ENCODE measurements around the gene ITPRIP. TPM values are rescaled to one million over a fixed set of nuclear protein-coding genes. Genes with fewer than 3 reads are reported as not detected.

The ITPRIP gene
- polyA plus RNA-seq, 1 experiment, result 18.8 TPM

DNA sequence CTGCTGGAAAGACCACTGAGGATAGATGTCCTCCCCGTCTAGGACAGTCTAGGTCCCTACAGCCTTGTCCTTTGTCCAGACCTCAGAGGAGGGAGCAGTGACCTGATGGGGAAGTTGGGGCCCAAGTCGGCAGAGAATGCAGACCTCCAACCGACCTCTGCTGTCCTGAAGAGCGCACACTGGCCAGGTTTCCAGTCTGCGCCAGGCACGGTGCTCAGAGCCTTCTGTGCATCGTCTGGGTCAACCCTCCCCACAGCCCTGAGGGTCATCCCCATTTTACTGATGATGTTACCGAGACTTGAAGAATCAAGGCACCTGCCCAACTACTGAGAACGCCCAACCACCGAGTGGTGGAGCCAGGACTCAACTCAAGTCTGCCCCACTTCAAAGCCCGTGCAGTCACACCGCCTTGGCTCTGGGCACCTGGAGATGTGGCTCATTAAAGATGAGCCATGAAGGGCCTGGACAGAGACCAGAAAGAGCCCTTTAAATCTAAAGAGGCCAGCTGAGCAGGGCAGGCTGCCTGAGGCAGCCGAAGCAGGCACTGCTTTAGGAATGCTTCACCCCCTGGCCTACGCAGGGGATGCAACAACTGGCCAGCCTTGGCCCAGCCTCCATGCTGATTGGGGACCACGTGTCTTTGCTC, 4.4 kb downstream of the ITPRIP start:
- POLR2A ChIA-PET, result interaction anchor here (0.6 kb wide), 1 partner anchor 35 kb away, joined by 3 read pairs; no protein-coding TSS in a partner anchor
- TF ChIP-seq, protein P1, sequence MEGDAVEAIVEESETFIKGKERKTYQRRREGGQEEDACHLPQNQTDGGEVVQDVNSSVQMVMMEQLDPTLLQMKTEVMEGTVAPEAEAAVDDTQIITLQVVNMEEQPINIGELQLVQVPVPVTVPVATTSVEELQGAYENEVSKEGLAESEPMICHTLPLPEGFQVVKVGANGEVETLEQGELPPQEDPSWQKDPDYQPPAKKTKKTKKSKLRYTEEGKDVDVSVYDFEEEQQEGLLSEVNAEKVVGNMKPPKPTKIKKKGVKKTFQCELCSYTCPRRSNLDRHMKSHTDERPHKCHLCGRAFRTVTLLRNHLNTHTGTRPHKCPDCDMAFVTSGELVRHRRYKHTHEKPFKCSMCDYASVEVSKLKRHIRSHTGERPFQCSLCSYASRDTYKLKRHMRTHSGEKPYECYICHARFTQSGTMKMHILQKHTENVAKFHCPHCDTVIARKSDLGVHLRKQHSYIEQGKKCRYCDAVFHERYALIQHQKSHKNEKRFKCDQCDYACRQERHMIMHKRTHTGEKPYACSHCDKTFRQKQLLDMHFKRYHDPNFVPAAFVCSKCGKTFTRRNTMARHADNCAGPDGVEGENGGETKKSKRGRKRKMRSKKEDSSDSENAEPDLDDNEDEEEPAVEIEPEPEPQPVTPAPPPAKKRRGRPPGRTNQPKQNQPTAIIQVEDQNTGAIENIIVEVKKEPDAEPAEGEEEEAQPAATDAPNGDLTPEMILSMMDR (IDR thresholded peaks at IDR 0.05; ENCODE audit: low read depth, low read length), result no peak

DNA sequence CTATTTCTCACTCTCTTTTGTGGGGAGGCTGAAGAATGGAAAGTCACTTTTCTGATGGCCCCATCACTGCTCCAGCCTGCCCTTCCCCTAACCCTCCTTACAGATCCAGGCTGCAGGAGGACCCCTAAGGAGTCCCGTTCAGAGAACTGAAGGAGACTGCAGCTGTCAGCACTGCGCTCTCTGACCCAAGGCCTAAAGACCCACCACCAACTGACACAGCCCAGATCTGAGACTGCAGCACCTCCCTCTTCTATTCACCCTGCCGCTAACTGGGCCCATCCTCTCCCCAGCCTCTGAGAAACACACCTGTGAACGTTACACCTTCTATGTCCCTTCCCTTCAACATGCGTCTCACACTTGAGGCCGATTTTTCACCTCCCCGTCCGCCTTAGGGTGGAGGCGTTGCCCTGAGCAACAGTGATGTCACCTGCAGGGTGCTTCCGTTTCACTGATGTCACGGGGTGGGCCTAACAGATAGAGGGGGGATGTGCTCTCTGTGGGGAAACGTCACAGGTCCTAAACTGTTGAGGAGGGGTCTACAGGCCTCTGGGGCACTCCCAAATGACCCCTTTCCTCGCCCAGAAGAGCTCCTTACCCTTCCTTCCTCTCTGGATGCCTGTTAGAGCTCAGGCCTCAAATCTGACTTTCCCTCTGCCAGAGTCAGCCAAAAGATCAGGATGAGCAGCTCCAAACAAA, 5.1 kb downstream of the ITPRIP start:
- H3K9me3 ChIP-seq (ENCODE audit: control insufficient read depth, insufficient read depth, low read length), result peaks cover 4% of the 10 kb centered on the region; the same call in 1 of the 2 replicates
- CTCF ChIA-PET, result interaction anchor here (1.6 to 7.3 kb wide), 3 partner anchors 27 to 58 kb away, joined by 5 to 99 read pairs (median 10); no protein-coding TSS in a partner anchor
- no peak for DNase-seq (ENCODE audit: low read depth, low spot score)
- POLR2A ChIA-PET, result no interaction called here
- H3K27ac ChIP-seq (ENCODE audit: low read depth, low read length), result peak overlapping the region; percentile 42
- TF ChIP-seq, protein P1 (IDR thresholded peaks at IDR 0.05; ENCODE audit: low read depth, low read length), result no peak
- no peaks in the 10 kb centered on the region for H3K27me3 ChIP-seq (ENCODE audit: control insufficient read depth, insufficient read depth, low read length)
- no peak overlapping the region for H3K4me3 ChIP-seq (ENCODE audit: low read depth, low read length)

More for the DNA sequence above, 4.4 kb downstream of the ITPRIP start:
- Histone ChIP-seq H3K4me3 (ENCODE audit: low read depth, low read length) (no peak overlapping the region), H3K27me3 (ENCODE audit: control insufficient read depth, insufficient read depth, low read length) (no peaks in the 10 kb centered on the region), H3K9me3 (ENCODE audit: control insufficient read depth, insufficient read depth, low read length) (peaks cover 4% of the 10 kb centered on the region; the same call in 1 of the 2 replicates), H3K27ac (ENCODE audit: low read depth, low read length) (peak overlapping the region; percentile 31)
- CTCF ChIA-PET, result interaction anchor here (1.3 to 7.3 kb wide), 4 partner anchors 27 to 59 kb away, joined by 3 to 99 read pairs (median 8); no protein-coding TSS in a partner anchor
- no peak for DNase-seq (ENCODE audit: low read depth, low spot score)

DNA sequence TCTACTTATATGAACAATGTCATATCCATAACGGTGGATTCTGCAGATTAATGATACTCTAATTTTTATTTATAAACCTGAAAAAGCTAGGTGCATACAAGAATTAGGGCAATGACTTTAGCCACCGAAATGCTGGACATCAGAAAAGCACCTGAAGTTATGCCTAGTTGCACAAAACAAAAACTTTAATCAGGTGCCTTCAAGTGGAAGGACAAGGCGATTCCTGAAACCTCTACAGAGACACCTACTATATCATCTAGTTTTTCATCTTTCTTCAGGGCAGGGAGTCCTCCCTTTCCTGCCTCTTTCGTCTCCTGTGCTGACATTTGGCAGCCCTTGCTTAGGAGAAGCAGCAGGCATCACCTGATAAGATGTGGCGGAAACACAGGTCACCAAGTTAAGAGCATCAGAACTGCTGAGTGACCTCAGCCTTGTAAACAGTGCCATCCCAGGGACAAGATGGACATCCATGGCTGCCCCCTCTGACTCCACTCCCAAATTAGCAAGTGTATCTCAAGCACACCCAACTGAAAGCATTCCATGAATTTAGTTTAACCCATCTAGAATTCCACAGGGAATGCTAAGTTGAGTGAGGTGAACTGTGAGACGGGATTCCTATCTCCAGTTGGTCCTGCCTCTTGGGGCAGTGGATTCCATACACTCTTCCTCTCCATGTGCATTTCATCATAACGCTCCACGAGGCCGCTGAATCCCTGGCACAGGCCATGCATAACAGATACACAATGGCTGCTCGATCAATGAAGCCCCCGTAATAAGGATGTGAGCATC, 5.8 kb downstream of the ITPRIP start:
- ChIA-PET POLR2A (no interaction called here), CTCF (interaction anchor here (0.8 to 1.5 kb wide), 3 partner anchors 19 to 58 kb away, joined by 3 to 11 read pairs (median 3); no protein-coding TSS in a partner anchor)
- Histone ChIP-seq H3K9me3 (ENCODE audit: control insufficient read depth, insufficient read depth, low read length) (no peaks in the 10 kb centered on the region), H3K27ac (ENCODE audit: low read depth, low read length) (peak overlapping the region; percentile 68), H3K4me3 (ENCODE audit: low read depth, low read length) (no peak overlapping the region), H3K27me3 (ENCODE audit: control insufficient read depth, insufficient read depth, low read length) (no peaks in the 10 kb centered on the region)
- no peak for DNase-seq (ENCODE audit: low read depth, low spot score)
- TF ChIP-seq, protein P1 (IDR thresholded peaks at IDR 0.05; ENCODE audit: low read depth, low read length), result no peak

DNA sequence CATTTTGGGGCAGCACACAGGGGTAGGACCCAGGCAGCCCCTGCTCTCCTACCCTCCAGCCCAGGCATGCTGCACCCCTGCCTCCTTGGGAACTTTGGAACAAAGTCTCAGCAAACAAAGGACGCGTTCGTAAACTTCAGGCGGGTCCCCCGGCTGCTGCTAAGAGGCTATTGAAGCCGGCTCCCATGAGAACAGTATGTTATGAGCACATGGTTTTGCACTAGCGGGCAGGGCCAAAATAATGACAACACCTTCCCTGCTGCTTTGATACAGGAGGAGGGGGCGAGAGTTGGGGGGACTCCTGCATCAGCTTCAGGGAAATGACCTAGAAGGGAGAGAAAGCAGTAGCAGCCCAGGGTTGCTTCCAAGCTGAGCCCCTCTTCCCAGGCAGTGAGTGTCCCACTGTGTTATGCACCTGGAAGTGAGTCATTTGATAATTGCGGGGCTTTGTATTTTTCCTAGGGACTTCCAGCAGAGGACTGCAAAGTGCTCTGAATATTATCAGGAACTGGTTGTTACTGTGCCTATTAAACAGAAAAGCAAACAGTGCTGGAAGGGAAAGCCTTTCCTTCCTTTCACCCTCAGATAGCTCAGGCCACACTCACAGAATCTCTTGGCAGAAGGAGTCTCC, 6.9 kb downstream of the ITPRIP start:
- Histone ChIP-seq H3K4me3 (ENCODE audit: low read depth, low read length) (peak overlapping the region; percentile 4; the same call in 1 of the 2 replicates), H3K9me3 (ENCODE audit: control insufficient read depth, insufficient read depth, low read length) (no peaks in the 10 kb centered on the region), H3K27me3 (ENCODE audit: control insufficient read depth, insufficient read depth, low read length) (no peaks in the 10 kb centered on the region), H3K27ac (ENCODE audit: low read depth, low read length) (peak overlapping the region; percentile 96)
- ChIA-PET CTCF (interaction anchor here (0.8 to 2.1 kb wide), 5 partner anchors 20 to 57 kb away, joined by 3 to 13 read pairs (median 3); partner anchors contain the start of gene CFAP58), POLR2A (interaction anchor here (1.6 kb wide), 1 partner anchor 31 kb away, joined by 6 read pairs; no protein-coding TSS in a partner anchor)
- TF ChIP-seq, protein P1 (IDR thresholded peaks at IDR 0.05; ENCODE audit: low read depth, low read length), result no peak
- no peak for DNase-seq (ENCODE audit: low read depth, low spot score)
